Measurements from ENCODE around the gene ZNF582. TPM values are rescaled to one million over a fixed set of nuclear protein-coding genes. Genes with fewer than 3 reads are reported as not detected.

The ZNF582 gene
- total RNA-seq, 2 donors from 2014 or later: 1.1 to 1.4 TPM

GRCh38 chr19:56367829-56368711, 25.3 kb downstream of the ZNF582 start:
- H3K9ac ChIP-seq (ENCODE audit: low read depth in 2 of 2, low read length in 2 of 2): peak overlapping the region in 1 of 2 donors; percentile 84
- H3K36me3 ChIP-seq: no peaks in the 10 kb centered on the region
- DNase-seq: peak; percentile 89
- peak overlapping the region; percentile 58 for H3K27ac ChIP-seq
- no peak for TF ChIP-seq CTCF (IDR thresholded peaks at IDR 0.05)
- H3K4me1 ChIP-seq: no peaks in the 10 kb centered on the region
- H3K27me3 ChIP-seq: no peaks in the 10 kb centered on the region
- intact Hi-C loops (cut with DNase I): no loop called here
- H3K9me3 ChIP-seq: no peaks in the 10 kb centered on the region
- peak overlapping the region; percentile 48 for H3K4me3 ChIP-seq

DNA sequence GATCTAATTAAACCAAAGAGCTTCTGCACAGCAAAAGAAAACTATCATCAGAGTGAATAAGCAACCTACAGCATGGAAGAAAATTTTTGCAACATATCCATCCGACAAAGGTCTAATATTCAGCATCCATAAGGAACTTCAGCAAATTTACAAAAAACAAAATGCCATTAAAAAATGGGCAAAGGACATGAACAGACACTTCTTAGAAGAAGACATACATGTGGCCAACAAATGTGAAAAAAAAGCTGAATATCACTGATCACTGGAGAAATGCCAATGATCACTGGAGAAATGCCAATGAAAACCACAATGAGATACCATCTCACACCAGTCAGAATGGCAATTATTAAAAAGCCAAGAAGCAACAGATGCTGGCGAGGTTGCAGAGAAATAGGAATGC, 32.5 kb downstream of the ZNF582 start:
- Histone ChIP-seq H3K27me3 (no peaks in the 10 kb centered on the region), H3K36me3 (no peaks in the 10 kb centered on the region), H3K4me1 (no peaks in the 10 kb centered on the region), H3K9me3 (no peaks in the 10 kb centered on the region), H3K27ac (no peak overlapping the region), H3K4me3 (no peak overlapping the region), H3K9ac (ENCODE audit: low read depth in 2 of 2, low read length in 2 of 2) (no peak overlapping the region)
- intact Hi-C loops (cut with DNase I): no loop called here
- no peak for DNase-seq
- TF ChIP-seq CTCF (IDR thresholded peaks at IDR 0.05): no peak

DNA sequence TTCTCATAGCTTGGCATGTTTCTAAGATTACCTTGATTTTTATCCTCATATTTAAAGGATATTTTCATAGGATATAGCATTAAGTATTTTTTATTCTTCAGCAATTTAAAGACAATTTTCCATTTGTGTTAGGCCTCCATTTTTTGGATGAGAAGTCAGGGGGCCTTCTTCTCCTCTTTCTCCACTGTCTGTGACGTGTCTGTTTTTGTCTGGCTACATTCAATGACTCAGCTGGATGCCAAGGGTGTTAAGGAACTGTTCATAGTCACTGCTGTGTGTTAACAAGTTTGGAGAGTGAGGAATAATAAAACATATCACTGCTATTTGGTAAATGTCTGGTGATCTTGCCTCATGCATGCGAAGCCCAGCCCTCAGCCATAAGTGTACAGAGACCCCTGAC, 36.4 kb downstream of the ZNF582 start:
- H3K27ac ChIP-seq: no peak overlapping the region
- no peak overlapping the region for H3K4me3 ChIP-seq
- no peak for TF ChIP-seq CTCF (IDR thresholded peaks at IDR 0.05)
- no peaks in the 10 kb centered on the region for H3K27me3 ChIP-seq
- intact Hi-C loops (cut with DNase I): no loop called here
- no peak for DNase-seq
- H3K9me3 ChIP-seq: no peaks in the 10 kb centered on the region
- H3K9ac ChIP-seq (ENCODE audit: low read depth in 2 of 2, low read length in 2 of 2): no peak overlapping the region
- no peaks in the 10 kb centered on the region for H3K4me1 ChIP-seq
- no peaks in the 10 kb centered on the region for H3K36me3 ChIP-seq

GRCh38 chr19:56355517-56355916, 37.8 kb downstream of the ZNF582 start:
- no peaks in the 10 kb centered on the region for H3K27me3 ChIP-seq
- H3K27ac ChIP-seq: no peak overlapping the region
- intact Hi-C loops (cut with DNase I): no loop called here
- no peak for TF ChIP-seq CTCF (IDR thresholded peaks at IDR 0.05)
- H3K4me1 ChIP-seq: no peaks in the 10 kb centered on the region
- no peak overlapping the region for H3K4me3 ChIP-seq
- no peaks in the 10 kb centered on the region for H3K9me3 ChIP-seq
- H3K36me3 ChIP-seq: no peaks in the 10 kb centered on the region
- no peak overlapping the region for H3K9ac ChIP-seq (ENCODE audit: low read depth in 2 of 2, low read length in 2 of 2)
- DNase-seq: no peak

DNA sequence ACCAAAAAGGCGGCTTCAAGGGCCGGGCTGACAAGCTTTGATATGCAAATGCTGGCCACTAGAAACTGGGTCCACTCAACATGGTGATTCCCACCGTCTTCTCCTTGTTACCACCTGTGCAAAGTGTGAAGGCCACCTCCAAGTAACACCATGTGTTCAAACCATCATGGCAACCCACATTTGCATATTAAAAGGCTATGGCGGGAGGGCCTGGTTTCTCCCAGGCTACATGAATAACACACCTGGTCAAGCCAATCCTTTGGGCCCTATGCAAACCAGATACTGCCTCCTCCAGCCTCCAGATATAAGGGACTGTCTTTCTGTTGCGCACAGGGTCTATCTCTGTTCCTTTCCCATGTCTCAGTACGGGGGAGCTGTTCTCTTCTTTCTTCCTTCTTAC, 42.1 kb downstream of the ZNF582 start:
- H3K36me3 ChIP-seq: no peaks in the 10 kb centered on the region
- no peaks in the 10 kb centered on the region for H3K27me3 ChIP-seq
- no peak overlapping the region for H3K9ac ChIP-seq (ENCODE audit: low read depth in 2 of 2, low read length in 2 of 2)
- no peak for DNase-seq
- H3K9me3 ChIP-seq: no peaks in the 10 kb centered on the region
- no peak overlapping the region for H3K27ac ChIP-seq
- intact Hi-C loops (cut with DNase I): loop anchor here (5.0 kb wide), 1 partner anchor 284 kb away; no protein-coding TSS in a partner anchor
- H3K4me3 ChIP-seq: no peak overlapping the region
- no peaks in the 10 kb centered on the region for H3K4me1 ChIP-seq
- TF ChIP-seq CTCF (IDR thresholded peaks at IDR 0.05): no peak

All from colonic mucosa (tissue), 4 donors.